ENCODE data around the gene CD248.

Gene CD248

GRCh38 chr11:66274219-66274618 is 42.6 kb downstream of the CD248 start:
- Histone ChIP-seq H3K9me3 (ENCODE audit: control insufficient read depth, insufficient read depth, low read depth, low read length) (no peaks in the 10 kb centered on the region), H3K4me1 (ENCODE audit: control insufficient read depth, insufficient read depth, low read length) (peaks cover 2% of the 10 kb centered on the region; the same call in 1 of the 2 replicates), H3K4me3 (ENCODE audit: low read depth, low read length) (no peak overlapping the region), H3K27ac (ENCODE audit: extremely low read depth, low read depth, low read length) (no peak overlapping the region), H3K36me3 (ENCODE audit: control insufficient read depth in 2 of 2, insufficient read depth in 1 of 2, low read length in 2 of 2) (peaks cover 0 to 61% of the 10 kb centered on the region in 2 experiments; a peak in 2 of 3 replicates)
- POLR2A ChIA-PET: no interaction called here
- CTCF ChIA-PET: no interaction called here
- no peak for TF ChIP-seq PRDM6 (tag by site-specific recombination; IDR thresholded peaks at IDR 0.05)
- TF ChIP-seq ZFP37 (tag by site-specific recombination; IDR thresholded peaks at IDR 0.05): no peak
- TF ChIP-seq PRDM10 (tag by site-specific recombination; IDR thresholded peaks at IDR 0.05): no peak
- TF ChIP-seq ZNF692 (tag by site-specific recombination; IDR thresholded peaks at IDR 0.05): no peak
- no peak for TF ChIP-seq ZNF138 (tag by site-specific recombination; IDR thresholded peaks at IDR 0.05; ENCODE audit: borderline replicate concordance)

- no peak overlapping the region for H3K4me3 ChIP-seq (ENCODE audit: low read depth, low read length)
- H3K4me1 ChIP-seq (ENCODE audit: control insufficient read depth, insufficient read depth, low read length): peaks cover 2% of the 10 kb centered on the region; the same call in 1 of the 2 replicates
- H3K36me3 ChIP-seq (ENCODE audit: control insufficient read depth in 2 of 2, insufficient read depth in 1 of 2, low read length in 2 of 2): peaks cover 0 to 61% of the 10 kb centered on the region in 2 experiments; a peak in 2 of 3 replicates
- ChIA-PET CTCF (interaction anchor here (0.8 to 4.9 kb wide), 2 partner anchors 9 to 50 kb away, joined by 3 to 24 read pairs; no protein-coding TSS in a partner anchor), POLR2A (interaction anchor here (1.4 kb wide), 1 partner anchor 17 kb away, joined by 4 read pairs; the partner anchor contains the start of gene YIF1A)
- no peaks in the 10 kb centered on the region for H3K9me3 ChIP-seq (ENCODE audit: control insufficient read depth, insufficient read depth, low read depth, low read length)
- no peak overlapping the region for H3K27ac ChIP-seq (ENCODE audit: extremely low read depth, low read depth, low read length)
- no peak for TF ChIP-seq TCF7L2 (IDR thresholded peaks at IDR 0.05; ENCODE audit: borderline replicate concordance, low read depth, low read length)
- TF ChIP-seq ZNF501 (tag by site-specific recombination; IDR thresholded peaks at IDR 0.05): no peak
Measured at GRCh38 chr11:66272596-66272995, 44.2 kb downstream of the CD248 start.

- ChIA-PET POLR2A (interaction anchor here (0.8 to 1.4 kb wide), 2 partner anchors 11 to 17 kb away, joined by 4 read pairs; partner anchors contain the start of gene YIF1A), CTCF (interaction anchor here (0.8 to 4.9 kb wide), 2 partner anchors 10 to 50 kb away, joined by 3 to 24 read pairs; no protein-coding TSS in a partner anchor)
- Histone ChIP-seq H3K4me3 (ENCODE audit: low read depth, low read length) (no peak overlapping the region), H3K27ac (ENCODE audit: extremely low read depth, low read depth, low read length) (no peak overlapping the region), H3K36me3 (ENCODE audit: control insufficient read depth in 2 of 2, insufficient read depth in 1 of 2, low read length in 2 of 2) (peaks cover 0 to 63% of the 10 kb centered on the region in 2 experiments; a peak in 2 of 3 replicates), H3K9me3 (ENCODE audit: control insufficient read depth, insufficient read depth, low read depth, low read length) (no peaks in the 10 kb centered on the region), H3K4me1 (ENCODE audit: control insufficient read depth, insufficient read depth, low read length) (peaks cover 2% of the 10 kb centered on the region; the same call in 1 of the 2 replicates)
- no peak for TF ChIP-seq IKZF3 (tag by site-specific recombination; IDR thresholded peaks at IDR 0.05)
- no peak for TF ChIP-seq ZNF311 (tag by site-specific recombination; IDR thresholded peaks at IDR 0.05; ENCODE audit: borderline replicate concordance)
- TF ChIP-seq MEIS1 (CRISPR knock-in tag; IDR thresholded peaks at IDR 0.05; ENCODE audit: borderline replicate concordance): no peak
- TF ChIP-seq ZNF513 (tag by site-specific recombination; IDR thresholded peaks at IDR 0.05): no peak
- no peak for TF ChIP-seq ZNF404 (tag by site-specific recombination; IDR thresholded peaks at IDR 0.05)
- TF ChIP-seq ZNF146 (tag by site-specific recombination; IDR thresholded peaks at IDR 0.05): no peak
- no peak for TF ChIP-seq YY1 (tag by site-specific recombination; IDR thresholded peaks at IDR 0.05)
- TF ChIP-seq INSM2 (tag by site-specific recombination; IDR thresholded peaks at IDR 0.05): no peak
- TF ChIP-seq OSR2 (tag by site-specific recombination; IDR thresholded peaks at IDR 0.05): no peak
- TF ChIP-seq ZNF837 (tag by site-specific recombination; IDR thresholded peaks at IDR 0.05): no peak
- no peak for TF ChIP-seq YY2 (tag by site-specific recombination; IDR thresholded peaks at IDR 0.05)
- TF ChIP-seq ZNF561 (tag by site-specific recombination; IDR thresholded peaks at IDR 0.05; ENCODE audit: borderline replicate concordance): no peak
- no peak for TF ChIP-seq ZNF423 (tag by site-specific recombination; IDR thresholded peaks at IDR 0.05)
Measured at GRCh38 chr11:66271816-66272215, 45.0 kb downstream of the CD248 start.
